HEK293 (cell line): Measurements from ENCODE around the gene PIK3R2.

Experiments
- CTCF ChIA-PET: fragments of 350-600 bp; formaldehyde crosslinking; extraction: SDS; loops from one replicate; lab custom pipeline; 2021; ENCODE audit warnings: antibody characterized with exemption; lab: Yijun Ruan, JAX
- POLR2A ChIA-PET: fragments of 300-600 bp; formaldehyde crosslinking; extraction: SDS; loops from one replicate; lab custom pipeline; 2020; ENCODE audit warnings: antibody characterized with exemption, inconsistent platforms; lab: Yijun Ruan, JAX
- H3K27ac ChIP-seq: fragments of 200-500 bp; sonication (Bioruptor generic); 2 replicates; pipeline ENCODE4 v1.5.1; 2014; ENCODE audit warnings: low read depth, low read length, control low read depth, inconsistent platforms; ENCODE audit errors: extremely low read depth
- H3K36me3 ChIP-seq, 2 experiments: fragments of 200-500 bp in 1 of 2; sonication (Bioruptor generic) in 1 of 2; 1 replicate in 1 of 2; 2 replicates in 1 of 2; pipeline ENCODE4 v1.5.1; 2014 to 2017; ENCODE audit warnings: inconsistent platforms in 2 of 2, low read length in 2 of 2; ENCODE audit not compliant: control insufficient read depth in 2 of 2, insufficient read depth in 1 of 2
- H3K4me1 ChIP-seq: fragments of 200-500 bp; sonication (Bioruptor generic); 2 replicates; pipeline ENCODE4 v1.5.1; 2014; ENCODE audit warnings: mild to moderate bottlenecking, low read length, inconsistent platforms; ENCODE audit not compliant: control insufficient read depth, insufficient read depth
- H3K4me3 ChIP-seq: 2 replicates; pipeline ENCODE4 v1.5.1; 2011; ENCODE audit warnings: low read depth, mild to moderate bottlenecking, control low read depth, low read length, moderate library complexity
- H3K9me3 ChIP-seq: fragments of 200-500 bp; sonication (Bioruptor generic); 2 replicates; pipeline ENCODE4 v1.5.1; 2014; ENCODE audit warnings: low read depth, low read length, inconsistent platforms; ENCODE audit not compliant: control insufficient read depth, insufficient read depth
- HOXC10 ChIP-seq: sonication (generic); formaldehyde crosslinking; IDR thresholded peaks from 2 replicates; pipeline ENCODE4 v1.8.1; 2023; ENCODE audit warnings: mild to moderate bottlenecking, missing genetic modification reagents
- IKZF3 ChIP-seq: fragments of 450-650 bp; IDR thresholded peaks from 2 replicates; pipeline ENCODE4 v1.5.0; 2018; ENCODE audit warnings: missing biosample characterization, mild to moderate bottlenecking, missing genetic modification characterization, moderate library complexity
- OVOL3 ChIP-seq: fragments of 450-650 bp; formaldehyde crosslinking; IDR thresholded peaks from 2 replicates; pipeline ENCODE4 v1.5.1; 2016; ENCODE audit warnings: missing biosample characterization, missing genetic modification characterization
- SCRT1 ChIP-seq: fragments of 450-650 bp; formaldehyde crosslinking; IDR thresholded peaks from 2 replicates; pipeline ENCODE4 v1.5.1; 2016; ENCODE audit warnings: missing biosample characterization, missing genetic modification characterization, borderline replicate concordance
- SP2 ChIP-seq: fragments of 450-650 bp; formaldehyde crosslinking; IDR thresholded peaks from 2 replicates; pipeline ENCODE4 v1.5.1; 2016; ENCODE audit warnings: missing biosample characterization, missing genetic modification characterization
- SP7 ChIP-seq: fragments of 450-650 bp; formaldehyde crosslinking; IDR thresholded peaks from 2 replicates; pipeline ENCODE4 v1.5.1; 2016; ENCODE audit warnings: missing biosample characterization, missing genetic modification characterization
- ZBTB17 ChIP-seq: fragments of 450-650 bp; formaldehyde crosslinking; IDR thresholded peaks from 2 replicates; pipeline ENCODE4 v1.5.1; 2016; ENCODE audit warnings: missing biosample characterization, missing genetic modification characterization
- ZBTB7A ChIP-seq: fragments of 450-650 bp; formaldehyde crosslinking; IDR thresholded peaks from 2 replicates; pipeline ENCODE4 v1.5.1; 2016; ENCODE audit warnings: low read depth, missing biosample characterization, missing genetic modification characterization
- ZFP3 ChIP-seq: fragments of 450-650 bp; formaldehyde crosslinking; IDR thresholded peaks from 2 replicates; pipeline ENCODE4 v1.5.1; 2016; ENCODE audit warnings: low read depth, missing biosample characterization, missing genetic modification characterization
- ZNF350 ChIP-seq: fragments of 450-650 bp; formaldehyde crosslinking; IDR thresholded peaks from 2 replicates; pipeline ENCODE4 v1.5.0; 2017; ENCODE audit warnings: missing biosample characterization, mild to moderate bottlenecking, missing genetic modification characterization
- ZNF621 ChIP-seq: fragments of 450-650 bp; formaldehyde crosslinking; IDR thresholded peaks from 2 replicates; pipeline ENCODE4 v1.5.1; 2017; ENCODE audit warnings: missing biosample characterization, missing genetic modification characterization
- ZNF626 ChIP-seq: fragments of 450-650 bp; sonication (Bioruptor Pico); formaldehyde crosslinking; IDR thresholded peaks from 2 replicates; pipeline ENCODE4 v1.5.1; 2018; ENCODE audit warnings: missing biosample characterization, missing genetic modification characterization, inconsistent platforms
- ZNF76 ChIP-seq: fragments of 450-650 bp; formaldehyde crosslinking; IDR thresholded peaks from 2 replicates; pipeline ENCODE4; 2016; ENCODE audit warnings: low read depth, missing biosample characterization, missing genetic modification characterization, borderline replicate concordance
- ZNF768 ChIP-seq: fragments of 450-650 bp; formaldehyde crosslinking; IDR thresholded peaks from 2 replicates; pipeline ENCODE4 v1.5.1; 2018; ENCODE audit warnings: missing biosample characterization, mild to moderate bottlenecking, missing genetic modification characterization
- TF ChIP-seq, protein P1 (sequence below): fragments of 450-650 bp; formaldehyde crosslinking; IDR thresholded peaks from 2 replicates; pipeline ENCODE4; 2016; ENCODE audit warnings: missing biosample characterization, missing genetic modification characterization
- TF ChIP-seq, protein P2 (sequence below): fragments of 450-650 bp; IDR thresholded peaks from 2 replicates; pipeline ENCODE4 v1.5.1; 2018; ENCODE audit warnings: missing biosample characterization, mild to moderate bottlenecking, missing genetic modification characterization
- TF ChIP-seq, protein P3 (sequence below): fragments of 450-650 bp; formaldehyde crosslinking; IDR thresholded peaks from 2 replicates; pipeline ENCODE4 v1.5.1; 2016; ENCODE audit warnings: missing biosample characterization, missing genetic modification characterization
- TF ChIP-seq, protein P4 (sequence below): fragments of 450-650 bp; formaldehyde crosslinking; IDR thresholded peaks from 2 replicates; pipeline ENCODE4 v1.5.1; 2017; ENCODE audit warnings: missing biosample characterization, missing genetic modification characterization
- TF ChIP-seq, protein P5 (sequence below): fragments of 450-650 bp; formaldehyde crosslinking; IDR thresholded peaks from 2 replicates; pipeline ENCODE4 v1.5.1; 2016; ENCODE audit warnings: missing biosample characterization, missing genetic modification characterization, borderline replicate concordance

Gene PIK3R2

GRCh38 chr19:18171605-18172327, 18.8 kb downstream of the PIK3R2 start (continued):
- TF ChIP-seq, protein P1, sequence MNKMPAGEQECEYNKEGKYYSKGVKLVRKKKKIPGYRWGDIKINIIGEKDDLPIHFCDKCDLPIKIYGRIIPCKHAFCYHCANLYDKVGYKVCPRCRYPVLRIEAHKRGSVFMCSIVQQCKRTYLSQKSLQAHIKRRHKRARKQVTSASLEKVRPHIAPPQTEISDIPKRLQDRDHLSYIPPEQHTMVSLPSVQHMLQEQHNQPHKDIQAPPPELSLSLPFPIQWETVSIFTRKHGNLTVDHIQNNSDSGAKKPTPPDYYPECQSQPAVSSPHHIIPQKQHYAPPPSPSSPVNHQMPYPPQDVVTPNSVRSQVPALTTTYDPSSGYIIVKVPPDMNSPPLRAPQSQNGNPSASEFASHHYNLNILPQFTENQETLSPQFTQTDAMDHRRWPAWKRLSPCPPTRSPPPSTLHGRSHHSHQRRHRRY: no peak
- no peak for TF ChIP-seq ZNF626
- TF ChIP-seq, protein P2, sequence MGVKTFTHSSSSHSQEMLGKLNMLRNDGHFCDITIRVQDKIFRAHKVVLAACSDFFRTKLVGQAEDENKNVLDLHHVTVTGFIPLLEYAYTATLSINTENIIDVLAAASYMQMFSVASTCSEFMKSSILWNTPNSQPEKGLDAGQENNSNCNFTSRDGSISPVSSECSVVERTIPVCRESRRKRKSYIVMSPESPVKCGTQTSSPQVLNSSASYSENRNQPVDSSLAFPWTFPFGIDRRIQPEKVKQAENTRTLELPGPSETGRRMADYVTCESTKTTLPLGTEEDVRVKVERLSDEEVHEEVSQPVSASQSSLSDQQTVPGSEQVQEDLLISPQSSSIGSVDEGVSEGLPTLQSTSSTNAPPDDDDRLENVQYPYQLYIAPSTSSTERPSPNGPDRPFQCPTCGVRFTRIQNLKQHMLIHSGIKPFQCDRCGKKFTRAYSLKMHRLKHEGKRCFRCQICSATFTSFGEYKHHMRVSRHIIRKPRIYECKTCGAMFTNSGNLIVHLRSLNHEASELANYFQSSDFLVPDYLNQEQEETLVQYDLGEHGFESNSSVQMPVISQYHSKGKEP: no peak
- TF ChIP-seq HOXC10 (CRISPR knock-in tag): no peak
- peak; percentile 91; the same call in 1 of the 2 replicates for TF ChIP-seq ZNF768 (tag by site-specific recombination)
- TF ChIP-seq, all 188 proteins: peak for 8

GRCh38 chr19:18172331-18173053, 19.5 kb downstream of the PIK3R2 start:
- H3K4me3 ChIP-seq: no peak overlapping the region
- no peaks in the 10 kb centered on the region for H3K4me1 ChIP-seq
- ChIA-PET CTCF (interaction anchor here (0.6 to 1.3 kb wide), 3 partner anchors 12 to 79 kb away, joined by 3 to 4 read pairs (median 4); no protein-coding TSS in a partner anchor), POLR2A (interaction anchor here (0.6 kb wide), 2 partner anchors 22 to 44 kb away, joined by 5 read pairs; no protein-coding TSS in a partner anchor)
- H3K36me3 ChIP-seq: peaks cover 0 to 33% of the 10 kb centered on the region in 2 experiments; a peak in 2 of 3 replicates
- no peaks in the 10 kb centered on the region for H3K9me3 ChIP-seq
- no peak overlapping the region for H3K27ac ChIP-seq
- TF ChIP-seq, protein P3, sequence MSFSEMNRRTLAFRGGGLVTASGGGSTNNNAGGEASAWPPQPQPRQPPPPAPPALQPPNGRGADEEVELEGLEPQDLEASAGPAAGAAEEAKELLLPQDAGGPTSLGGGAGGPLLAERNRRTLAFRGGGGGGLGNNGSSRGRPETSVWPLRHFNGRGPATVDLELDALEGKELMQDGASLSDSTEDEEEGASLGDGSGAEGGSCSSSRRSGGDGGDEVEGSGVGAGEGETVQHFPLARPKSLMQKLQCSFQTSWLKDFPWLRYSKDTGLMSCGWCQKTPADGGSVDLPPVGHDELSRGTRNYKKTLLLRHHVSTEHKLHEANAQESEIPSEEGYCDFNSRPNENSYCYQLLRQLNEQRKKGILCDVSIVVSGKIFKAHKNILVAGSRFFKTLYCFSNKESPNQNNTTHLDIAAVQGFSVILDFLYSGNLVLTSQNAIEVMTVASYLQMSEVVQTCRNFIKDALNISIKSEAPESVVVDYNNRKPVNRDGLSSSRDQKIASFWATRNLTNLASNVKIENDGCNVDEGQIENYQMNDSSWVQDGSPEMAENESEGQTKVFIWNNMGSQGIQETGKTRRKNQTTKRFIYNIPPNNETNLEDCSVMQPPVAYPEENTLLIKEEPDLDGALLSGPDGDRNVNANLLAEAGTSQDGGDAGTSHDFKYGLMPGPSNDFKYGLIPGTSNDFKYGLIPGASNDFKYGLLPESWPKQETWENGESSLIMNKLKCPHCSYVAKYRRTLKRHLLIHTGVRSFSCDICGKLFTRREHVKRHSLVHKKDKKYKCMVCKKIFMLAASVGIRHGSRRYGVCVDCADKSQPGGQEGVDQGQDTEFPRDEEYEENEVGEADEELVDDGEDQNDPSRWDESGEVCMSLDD: no peak
- TF ChIP-seq ZNF621: no peak
- TF ChIP-seq ZNF76: no peak
- TF ChIP-seq, protein P4, sequence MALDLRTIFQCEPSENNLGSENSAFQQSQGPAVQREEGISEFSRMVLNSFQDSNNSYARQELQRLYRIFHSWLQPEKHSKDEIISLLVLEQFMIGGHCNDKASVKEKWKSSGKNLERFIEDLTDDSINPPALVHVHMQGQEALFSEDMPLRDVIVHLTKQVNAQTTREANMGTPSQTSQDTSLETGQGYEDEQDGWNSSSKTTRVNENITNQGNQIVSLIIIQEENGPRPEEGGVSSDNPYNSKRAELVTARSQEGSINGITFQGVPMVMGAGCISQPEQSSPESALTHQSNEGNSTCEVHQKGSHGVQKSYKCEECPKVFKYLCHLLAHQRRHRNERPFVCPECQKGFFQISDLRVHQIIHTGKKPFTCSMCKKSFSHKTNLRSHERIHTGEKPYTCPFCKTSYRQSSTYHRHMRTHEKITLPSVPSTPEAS: no peak
- TF ChIP-seq SP2 (tag by site-specific recombination): no peak
- TF ChIP-seq, protein P5, sequence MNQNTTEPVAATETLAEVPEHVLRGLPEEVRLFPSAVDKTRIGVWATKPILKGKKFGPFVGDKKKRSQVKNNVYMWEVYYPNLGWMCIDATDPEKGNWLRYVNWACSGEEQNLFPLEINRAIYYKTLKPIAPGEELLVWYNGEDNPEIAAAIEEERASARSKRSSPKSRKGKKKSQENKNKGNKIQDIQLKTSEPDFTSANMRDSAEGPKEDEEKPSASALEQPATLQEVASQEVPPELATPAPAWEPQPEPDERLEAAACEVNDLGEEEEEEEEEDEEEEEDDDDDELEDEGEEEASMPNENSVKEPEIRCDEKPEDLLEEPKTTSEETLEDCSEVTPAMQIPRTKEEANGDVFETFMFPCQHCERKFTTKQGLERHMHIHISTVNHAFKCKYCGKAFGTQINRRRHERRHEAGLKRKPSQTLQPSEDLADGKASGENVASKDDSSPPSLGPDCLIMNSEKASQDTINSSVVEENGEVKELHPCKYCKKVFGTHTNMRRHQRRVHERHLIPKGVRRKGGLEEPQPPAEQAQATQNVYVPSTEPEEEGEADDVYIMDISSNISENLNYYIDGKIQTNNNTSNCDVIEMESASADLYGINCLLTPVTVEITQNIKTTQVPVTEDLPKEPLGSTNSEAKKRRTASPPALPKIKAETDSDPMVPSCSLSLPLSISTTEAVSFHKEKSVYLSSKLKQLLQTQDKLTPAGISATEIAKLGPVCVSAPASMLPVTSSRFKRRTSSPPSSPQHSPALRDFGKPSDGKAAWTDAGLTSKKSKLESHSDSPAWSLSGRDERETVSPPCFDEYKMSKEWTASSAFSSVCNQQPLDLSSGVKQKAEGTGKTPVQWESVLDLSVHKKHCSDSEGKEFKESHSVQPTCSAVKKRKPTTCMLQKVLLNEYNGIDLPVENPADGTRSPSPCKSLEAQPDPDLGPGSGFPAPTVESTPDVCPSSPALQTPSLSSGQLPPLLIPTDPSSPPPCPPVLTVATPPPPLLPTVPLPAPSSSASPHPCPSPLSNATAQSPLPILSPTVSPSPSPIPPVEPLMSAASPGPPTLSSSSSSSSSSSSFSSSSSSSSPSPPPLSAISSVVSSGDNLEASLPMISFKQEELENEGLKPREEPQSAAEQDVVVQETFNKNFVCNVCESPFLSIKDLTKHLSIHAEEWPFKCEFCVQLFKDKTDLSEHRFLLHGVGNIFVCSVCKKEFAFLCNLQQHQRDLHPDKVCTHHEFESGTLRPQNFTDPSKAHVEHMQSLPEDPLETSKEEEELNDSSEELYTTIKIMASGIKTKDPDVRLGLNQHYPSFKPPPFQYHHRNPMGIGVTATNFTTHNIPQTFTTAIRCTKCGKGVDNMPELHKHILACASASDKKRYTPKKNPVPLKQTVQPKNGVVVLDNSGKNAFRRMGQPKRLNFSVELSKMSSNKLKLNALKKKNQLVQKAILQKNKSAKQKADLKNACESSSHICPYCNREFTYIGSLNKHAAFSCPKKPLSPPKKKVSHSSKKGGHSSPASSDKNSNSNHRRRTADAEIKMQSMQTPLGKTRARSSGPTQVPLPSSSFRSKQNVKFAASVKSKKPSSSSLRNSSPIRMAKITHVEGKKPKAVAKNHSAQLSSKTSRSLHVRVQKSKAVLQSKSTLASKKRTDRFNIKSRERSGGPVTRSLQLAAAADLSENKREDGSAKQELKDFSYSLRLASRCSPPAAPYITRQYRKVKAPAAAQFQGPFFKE: no peak
- no peak for TF ChIP-seq IKZF3 (tag by site-specific recombination)
- no peak for TF ChIP-seq OVOL3 (tag by site-specific recombination)
- no peak for TF ChIP-seq ZFP3 (tag by site-specific recombination)
- no peak for TF ChIP-seq ZBTB7A
- no peak for TF ChIP-seq ZBTB17
- TF ChIP-seq ZNF350 (tag by site-specific recombination): no peak
- no peak for TF ChIP-seq SP7
- no peak for TF ChIP-seq SCRT1
